ENCODE results near the gene PWP2. TPM values are rescaled to one million over a fixed set of nuclear protein-coding genes. Genes with fewer than 3 reads are reported as not detected.
"Not testable (repeated sequence)": the region's sequence is repeated elsewhere in the genome, so short reads cannot be mapped to it uniquely, and the experiment has no call there.

PWP2 gene
- total RNA-seq, result 8.5 and 13.1 TPM in 2 replicates

- DNase-seq (ENCODE audit: low read depth in 2 of 2), result not testable (repeated sequence)
Measured at GRCh38 chr21:44107026-44107501, at the start of gene PWP2. TSS of gene PWP2 (plus strand) at chr21:44107399. CDS start at chr21:44107417, 18 bp downstream.

GRCh38 chr21:44057960-44058651 is 49.1 kb upstream of the PWP2 start:
- DNase-seq (ENCODE audit: low read depth in 2 of 2), result no peak

- DNase-seq (ENCODE audit: low read depth in 2 of 2), result no peak
Measured at GRCh38 chr21:44058652-44058964, 48.6 kb upstream of the PWP2 start.

GRCh38 chr21:44058981-44059380 is 48.2 kb upstream of the PWP2 start:
- DNase-seq (ENCODE audit: low read depth in 2 of 2), result no peak

GRCh38 chr21:44059710-44060109 is 47.5 kb upstream of the PWP2 start:
- DNase-seq (ENCODE audit: low read depth in 2 of 2), result no peak

- no peak for DNase-seq (ENCODE audit: low read depth in 2 of 2)
Measured at GRCh38 chr21:44062380-44062779, 44.8 kb upstream of the PWP2 start.

GRCh38 chr21:44063151-44063912 is 43.9 kb upstream of the PWP2 start:
- DNase-seq (ENCODE audit: low read depth in 2 of 2), result no peak

- no peak for DNase-seq (ENCODE audit: low read depth in 2 of 2)
Measured at GRCh38 chr21:44064852-44065403, 42.3 kb upstream of the PWP2 start.

- no peak for DNase-seq (ENCODE audit: low read depth in 2 of 2)
Measured at GRCh38 chr21:44065428-44065827, 41.8 kb upstream of the PWP2 start.

GRCh38 chr21:44066116-44066515 is 41.1 kb upstream of the PWP2 start:
- no peak for DNase-seq (ENCODE audit: low read depth in 2 of 2)

GRCh38 chr21:44067011-44067839 is 40.0 kb upstream of the PWP2 start:
- no peak for DNase-seq (ENCODE audit: low read depth in 2 of 2)

GRCh38 chr21:44070391-44070790 is 36.8 kb upstream of the PWP2 start:
- no peak for DNase-seq (ENCODE audit: low read depth in 2 of 2)

GRCh38 chr21:44071359-44072104 is 35.7 kb upstream of the PWP2 start:
- no peak for DNase-seq (ENCODE audit: low read depth in 2 of 2)

- no peak for DNase-seq (ENCODE audit: low read depth in 2 of 2)
Measured at GRCh38 chr21:44072111-44072510, 35.1 kb upstream of the PWP2 start.

- DNase-seq (ENCODE audit: low read depth in 2 of 2), result no peak
Measured at GRCh38 chr21:44074315-44074958, 32.8 kb upstream of the PWP2 start.

GRCh38 chr21:44076316-44076715 is 30.9 kb upstream of the PWP2 start:
- no peak for DNase-seq (ENCODE audit: low read depth in 2 of 2)

- DNase-seq (ENCODE audit: low read depth in 2 of 2), result no peak
Measured at GRCh38 chr21:44078411-44078981, 28.7 kb upstream of the PWP2 start.

GRCh38 chr21:44079446-44079845 is 27.8 kb upstream of the PWP2 start:
- DNase-seq (ENCODE audit: low read depth in 2 of 2), result no peak

GRCh38 chr21:44079846-44080245 is 27.4 kb upstream of the PWP2 start:
- DNase-seq (ENCODE audit: low read depth in 2 of 2), result no peak

Measured in dermis microvascular lymphatic vessel endothelial cell (primary cell).